HG02571 (cell line): ENCODE data around the gene FAM53B.

ENCODE experiments used
- ATAC-seq: cut with Tn5 transposase; IDR thresholded peaks from one replicate; pipeline ENCODE4 v1.9.1; 2021; ENCODE audit warnings: mild to moderate bottlenecking, moderate library complexity; ENCODE audit not compliant: unreplicated experiment

FAM53B gene

GRCh38 chr10:124711145-124711544 is 33.0 kb downstream of the FAM53B start:
- no peak for ATAC-seq

GRCh38 chr10:124710266-124710881 is 33.8 kb downstream of the FAM53B start:
- ATAC-seq = no peak

GRCh38 chr10:124709861-124710260 is 34.3 kb downstream of the FAM53B start:
- ATAC-seq = no peak

- ATAC-seq = no peak
Observed at GRCh38 chr10:124708922-124709520, 35.2 kb downstream of the FAM53B start.

- no peak for ATAC-seq
Observed at GRCh38 chr10:124708246-124708779, 35.9 kb downstream of the FAM53B start.

- ATAC-seq = no peak
Observed at GRCh38 chr10:124707551-124707950, 36.6 kb downstream of the FAM53B start.

- ATAC-seq = no peak
Observed at GRCh38 chr10:124707144-124707467, 37.1 kb downstream of the FAM53B start.

- no peak for ATAC-seq
Observed at GRCh38 chr10:124706462-124707143, 37.6 kb downstream of the FAM53B start.

- ATAC-seq = no peak
Observed at GRCh38 chr10:124705817-124706461, 38.2 kb downstream of the FAM53B start.

- no peak for ATAC-seq
Observed at GRCh38 chr10:124705381-124705740, 38.8 kb downstream of the FAM53B start.

- no peak for ATAC-seq
Observed at GRCh38 chr10:124704428-124705380, 39.5 kb downstream of the FAM53B start.

- no peak for ATAC-seq
Observed at GRCh38 chr10:124703778-124704427, 40.3 kb downstream of the FAM53B start.

GRCh38 chr10:124703372-124703771 is 40.8 kb downstream of the FAM53B start:
- ATAC-seq = no peak

GRCh38 chr10:124701881-124702656 is 42.1 kb downstream of the FAM53B start:
- ATAC-seq = no peak

GRCh38 chr10:124701435-124701834 is 42.7 kb downstream of the FAM53B start:
- ATAC-seq = no peak

GRCh38 chr10:124701038-124701365 is 43.2 kb downstream of the FAM53B start:
- no peak for ATAC-seq

GRCh38 chr10:124700293-124701037 is 43.7 kb downstream of the FAM53B start:
- ATAC-seq = no peak

- ATAC-seq = no peak
Observed at GRCh38 chr10:124699471-124700292, 44.5 kb downstream of the FAM53B start.
